CD4-positive, alpha-beta memory T cell (primary cell): Measurements from ENCODE around the gene ACOT4. TPM values are rescaled to one million over a fixed set of nuclear protein-coding genes. Genes with fewer than 3 reads are reported as not detected.
A peak's percentile ranks its signal among the peaks of the same experiment; 100 is the strongest.
"Not testable (repeated sequence)": the region's sequence is repeated elsewhere in the genome, so short reads cannot be mapped to it uniquely, and the experiment has no call there.

ENCODE experiments used
- CTCF ChIA-PET: fragments of 350-600 bp; sonication (Branson Sonifier 250); formaldehyde crosslinking; loops from one replicate; lab custom pipeline; 2021; ENCODE audit warnings: inconsistent platforms; ENCODE audit not compliant: partially characterized antibody; lab: Charles Lee
- POLR2A ChIA-PET: fragments of 350-600 bp; sonication (Branson Sonifier 250); formaldehyde crosslinking; loops from one replicate; lab custom pipeline; 2021; ENCODE audit not compliant: partially characterized antibody; lab: Charles Lee
- DNase-seq, 5 donors: peaks; one replicate each; pipeline versions ENCODE4 v3.0.0 to v3.0.0-alpha.2; 2020 to 2022; ENCODE audit warnings: mixed read lengths in 1 of 5
- H3K27ac ChIP-seq: one replicate; pipeline ENCODE4 v1.7.0; 2013; ENCODE audit warnings: low read depth, low read length
- H3K27me3 ChIP-seq: 2 replicates; pipeline ENCODE4 v1.7.0; 2013; ENCODE audit warnings: mild to moderate bottlenecking, low read length, moderate library complexity; ENCODE audit not compliant: insufficient read depth
- H3K36me3 ChIP-seq: 2 replicates; pipeline ENCODE4 v1.7.0; 2013; ENCODE audit warnings: mild to moderate bottlenecking, low read length, moderate library complexity; ENCODE audit not compliant: insufficient read depth
- H3K4me1 ChIP-seq: 2 replicates; pipeline ENCODE4 v1.7.0; 2013; ENCODE audit warnings: mild to moderate bottlenecking, low read length, moderate library complexity; ENCODE audit not compliant: insufficient read depth
- H3K4me3 ChIP-seq, 2 donors: one replicate each; pipeline ENCODE4 v1.7.0; 2013; ENCODE audit warnings: low read length in 2 of 2, mild to moderate bottlenecking in 1 of 2
- H3K9me3 ChIP-seq, 2 donors: one replicate each; pipeline ENCODE4 v1.7.0; 2013; ENCODE audit warnings: low read length in 2 of 2, control low read depth in 1 of 2; ENCODE audit not compliant: control insufficient read depth in 1 of 2
- H3K27ac Mint-ChIP-seq, 7 donors: one replicate each; pipeline ENCODE4 v1.8.0; 2020 to 2021; ENCODE audit warnings: mixed read lengths in 7 of 7, mild to moderate bottlenecking in 6 of 7, inconsistent platforms in 3 of 7, moderate library complexity in 3 of 7
- H3K27me3 Mint-ChIP-seq, 2 donors: one replicate each; pipeline ENCODE4 v1.8.0; 2020 to 2021; ENCODE audit warnings: mixed read lengths in 2 of 2
- H3K36me3 Mint-ChIP-seq, 2 donors: one replicate each; pipeline ENCODE4 v1.8.0; 2020 to 2021; ENCODE audit warnings: mixed read lengths in 2 of 2, inconsistent platforms in 1 of 2, mild to moderate bottlenecking in 1 of 2
- H3K4me1 Mint-ChIP-seq, 4 donors: one replicate each; pipeline ENCODE4 v1.8.0; 2020 to 2021; ENCODE audit warnings: mixed read lengths in 4 of 4, mild to moderate bottlenecking in 1 of 4
- H3K4me3 Mint-ChIP-seq, 8 donors: one replicate each; pipeline ENCODE4 v1.8.0; 2020 to 2021; ENCODE audit warnings: mixed read lengths in 8 of 8, mild to moderate bottlenecking in 7 of 8, moderate library complexity in 6 of 8, inconsistent platforms in 3 of 8
- H3K9me3 Mint-ChIP-seq, 8 donors: one replicate each; pipeline ENCODE4 v1.8.0; 2020 to 2021; ENCODE audit warnings: mixed read lengths in 8 of 8, mild to moderate bottlenecking in 5 of 8, inconsistent platforms in 3 of 8, moderate library complexity in 1 of 8
- intact Hi-C: fragments of 100-400 bp; cut with micrococcal nuclease; formaldehyde crosslinking; loops from one replicate; pipeline ENCODE4 v1.15.1; 2023
- polyA plus RNA-seq, 2 donors: library from polyadenylated mRNA; unstranded; fragments of 300-500 nt; fragmentation: Illumina TruSeq; gene quantifications; one replicate each; pipeline ENCODE4 v1.2.3, GENCODE V29; 2021
- total RNA-seq, 2 experiments: library from RNA; stranded (reverse); gene quantifications; one replicate each; pipeline ENCODE4 v1.2.3, GENCODE V29; 2021

The ACOT4 gene
- total and polyA plus RNA-seq, 4 experiments from 2014 or later = 1.2 to 8.1 (median 3.3) TPM

DNA sequence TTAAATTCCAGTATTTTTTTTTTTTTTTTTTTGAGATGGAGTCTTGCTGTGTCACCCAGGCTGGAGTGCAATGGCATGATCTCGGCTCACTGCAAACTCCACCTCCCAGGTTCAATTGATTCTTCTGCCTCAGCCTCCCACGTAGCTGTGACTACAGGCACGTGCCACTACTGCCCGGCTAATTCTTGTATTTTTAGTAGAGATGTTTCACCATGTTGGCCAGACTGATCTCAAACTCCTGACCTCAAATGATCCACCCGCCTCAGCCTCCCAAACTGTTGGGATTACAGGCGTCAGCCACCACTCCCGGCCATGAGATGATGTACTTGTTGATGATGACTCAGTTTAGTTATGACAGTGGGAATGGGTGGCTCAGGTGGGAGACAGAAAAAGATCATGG, 17.4 kb upstream of the ACOT4 start:
- CTCF ChIA-PET, DNase-seq, H3K9me3 Mint-ChIP-seq, H3K4me3 ChIP-seq, POLR2A ChIA-PET, H3K27me3 Mint-ChIP-seq, H3K27me3 ChIP-seq, H3K4me3 Mint-ChIP-seq, H3K36me3 ChIP-seq, H3K27ac ChIP-seq, H3K9me3 ChIP-seq, intact Hi-C loops: not testable (repeated sequence)
- Mint-ChIP-seq H3K36me3 (peaks cover 13 to 28% of the 10 kb centered on the region in 2 donors), H3K4me1 (peaks cover 3 to 15% (median 10%) of the 10 kb centered on the region in 4 donors), H3K27ac (peak overlapping the region in 2 of 7 donors; percentile 29 to 55)
- peaks cover 14% of the 10 kb centered on the region for H3K4me1 ChIP-seq

DNA sequence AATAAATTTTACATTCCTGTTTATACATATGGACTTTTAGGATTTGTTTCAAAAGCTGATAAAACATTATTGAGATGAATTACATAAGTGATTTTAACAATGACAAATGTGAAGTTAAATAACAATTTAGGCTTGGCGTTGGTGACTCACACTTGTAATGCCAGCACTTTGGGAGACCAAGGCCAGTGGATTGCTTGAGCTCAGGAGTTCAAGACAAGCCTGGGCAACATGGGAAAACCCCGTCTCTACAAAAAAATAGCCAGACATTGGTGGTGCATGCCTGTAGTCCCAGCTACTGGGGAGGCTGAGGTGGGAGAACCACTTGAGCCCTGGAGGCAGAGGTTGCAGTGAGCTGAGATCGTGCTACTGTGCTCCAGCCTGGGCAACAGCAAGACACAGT, 15.3 kb upstream of the ACOT4 start:
- H3K27ac Mint-ChIP-seq = no peak overlapping the region

DNA sequence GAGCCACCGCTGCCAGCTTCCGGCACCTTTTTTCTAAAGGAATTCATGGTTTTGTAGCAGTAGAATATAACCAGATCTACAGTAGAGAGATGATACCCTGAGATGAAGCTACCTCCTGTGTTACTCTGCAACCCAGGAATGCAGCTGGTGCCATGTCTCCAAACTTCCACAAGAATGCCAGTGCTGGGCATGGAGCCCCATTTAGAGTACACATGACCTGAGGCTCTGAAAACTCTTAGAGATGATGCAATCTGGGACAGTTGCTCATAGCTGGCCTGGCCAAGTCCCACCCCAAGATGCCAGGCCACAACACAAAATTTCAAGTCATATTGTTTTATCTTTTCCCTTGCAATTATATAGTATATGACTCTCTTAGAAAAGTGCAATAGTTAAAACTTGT, 14.5 kb upstream of the ACOT4 start:
- H3K4me3 ChIP-seq, H3K4me1 Mint-ChIP-seq, POLR2A ChIA-PET, H3K4me3 Mint-ChIP-seq, H3K27me3 ChIP-seq, H3K27ac Mint-ChIP-seq, H3K27me3 Mint-ChIP-seq, H3K27ac ChIP-seq, intact Hi-C loops, H3K4me1 ChIP-seq, DNase-seq, H3K9me3 ChIP-seq, H3K9me3 Mint-ChIP-seq, H3K36me3 ChIP-seq: not testable (repeated sequence)
- CTCF ChIA-PET = interaction anchor here (1.2 kb wide), 1 partner anchor 56 kb away, joined by 4 read pairs; no protein-coding TSS in a partner anchor
- H3K36me3 Mint-ChIP-seq = peaks cover 18 to 29% of the 10 kb centered on the region in 2 donors

More for the DNA sequence above, 15.3 kb upstream of the ACOT4 start:
- no peak for DNase-seq
- H3K4me1 ChIP-seq = peaks cover 1% of the 10 kb centered on the region
- H3K4me3 ChIP-seq = no peak overlapping the region
- Mint-ChIP-seq H3K4me1 (no peaks in the 10 kb centered on the region), H3K36me3 (peaks cover 19 to 28% of the 10 kb centered on the region in 2 donors), H3K27me3 (no peaks in the 10 kb centered on the region), H3K9me3 (no peaks in the 10 kb centered on the region), H3K4me3 (no peak overlapping the region)
- POLR2A ChIA-PET = no interaction called here
- intact Hi-C loops = no loop called here
- no peaks in the 10 kb centered on the region for H3K9me3 ChIP-seq
- CTCF ChIA-PET = interaction anchor here (0.7 kb wide), 1 partner anchor 43 kb away, joined by 4 read pairs; no protein-coding TSS in a partner anchor
- H3K27ac ChIP-seq = no peak overlapping the region
- H3K36me3 ChIP-seq = peaks cover 3% of the 10 kb centered on the region
- H3K27me3 ChIP-seq = no peaks in the 10 kb centered on the region

DNA sequence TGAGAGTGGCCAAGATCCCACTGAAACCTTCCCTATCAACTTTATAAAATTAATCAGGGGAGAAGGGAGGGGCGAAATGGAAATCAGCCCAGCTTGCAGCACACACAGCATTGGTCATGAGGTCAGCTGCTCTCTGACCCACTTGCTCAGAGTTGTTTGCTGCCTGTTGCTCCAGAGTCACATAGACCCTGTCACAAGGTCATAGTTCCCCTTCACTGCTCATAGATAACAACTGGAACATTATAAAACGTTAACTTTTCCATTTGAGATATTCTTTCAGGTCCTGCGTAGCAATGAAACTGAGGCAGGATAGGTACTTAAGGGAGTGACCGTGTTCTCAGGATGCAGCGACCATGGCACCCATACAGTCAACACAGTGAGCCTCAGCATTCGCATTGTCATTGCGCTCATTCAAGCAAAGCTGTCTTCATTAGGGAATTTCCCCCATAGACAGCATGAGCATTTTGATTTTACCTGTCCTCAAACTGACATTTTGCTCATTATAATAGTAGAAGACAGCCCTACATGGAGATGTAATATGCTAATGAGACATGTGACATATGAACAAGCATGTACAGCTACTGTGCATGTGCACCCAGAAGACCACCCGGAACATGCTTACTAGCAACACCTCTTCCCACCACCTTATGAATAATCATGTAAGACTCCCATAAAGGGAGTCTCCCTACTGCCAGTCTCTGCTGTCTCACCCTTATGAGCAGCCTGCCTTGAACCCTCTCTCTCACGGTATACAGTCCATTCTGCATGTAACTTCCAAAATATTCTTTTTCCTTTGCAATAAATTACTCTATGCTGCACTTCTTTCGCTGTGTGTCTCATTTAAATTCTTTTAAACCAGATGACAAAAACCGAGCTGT, 9.3 kb upstream of the ACOT4 start:
- H3K4me3 Mint-ChIP-seq, H3K36me3 ChIP-seq, H3K27ac ChIP-seq, H3K9me3 Mint-ChIP-seq, H3K9me3 ChIP-seq, H3K27ac Mint-ChIP-seq, H3K27me3 Mint-ChIP-seq, H3K27me3 ChIP-seq, intact Hi-C loops, POLR2A ChIA-PET, DNase-seq, H3K4me1 Mint-ChIP-seq, H3K4me3 ChIP-seq, H3K4me1 ChIP-seq: not testable (repeated sequence)
- H3K36me3 Mint-ChIP-seq = peaks cover 10 to 14% of the 10 kb centered on the region in 2 donors
- CTCF ChIA-PET = interaction anchor here (1.1 to 1.3 kb wide), 2 partner anchors 12 to 13 kb away, joined by 3 to 4 read pairs; partner anchors contain the start of gene ACOT2

DNA sequence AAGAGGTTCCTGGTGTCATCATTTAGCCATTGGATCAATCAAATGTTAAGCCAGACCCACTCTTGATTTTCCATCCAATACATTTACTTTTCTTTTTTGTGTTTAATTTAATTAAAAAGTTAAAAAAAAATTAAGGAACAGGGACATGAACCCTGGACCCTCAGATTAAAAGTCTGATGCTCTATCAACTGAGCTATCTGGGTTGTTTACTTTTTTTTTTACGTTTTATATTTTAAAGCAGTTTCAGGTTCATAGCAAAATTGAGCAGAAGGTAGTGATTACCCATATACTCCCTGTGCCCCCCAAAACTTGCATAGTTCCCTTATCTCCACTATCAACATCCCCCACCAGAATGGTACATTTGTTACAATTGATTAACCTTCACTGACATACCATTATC, 3.0 kb upstream of the ACOT4 start:
- intact Hi-C loops = loop anchor here (1.0 kb wide), 1 partner anchor 23 kb away; no protein-coding TSS in a partner anchor
- no peak overlapping the region for H3K27ac ChIP-seq
- DNase-seq = no peak
- ChIA-PET CTCF (interaction anchor here (2.1 to 2.5 kb wide), 2 partner anchors 19 to 24 kb away, joined by 9 to 18 read pairs; partner anchors contain the start of genes ACOT2 and ACOT6), POLR2A (no interaction called here)
- no peaks in the 10 kb centered on the region for H3K36me3 Mint-ChIP-seq
- H3K36me3 ChIP-seq = no peaks in the 10 kb centered on the region
- no peaks in the 10 kb centered on the region for H3K9me3 Mint-ChIP-seq
- no peak overlapping the region for H3K4me3 ChIP-seq
- H3K4me1 ChIP-seq = peaks cover 10% of the 10 kb centered on the region
- H3K27me3 ChIP-seq = no peaks in the 10 kb centered on the region
- no peaks in the 10 kb centered on the region for H3K27me3 Mint-ChIP-seq
- H3K4me3 Mint-ChIP-seq = no peak overlapping the region
- no peaks in the 10 kb centered on the region for H3K9me3 ChIP-seq
- peak overlapping the region in 1 of 7 donors; percentile 5 for H3K27ac Mint-ChIP-seq
- peaks cover 5 to 10% (median 6%) of the 10 kb centered on the region in 4 donors for H3K4me1 Mint-ChIP-seq

DNA sequence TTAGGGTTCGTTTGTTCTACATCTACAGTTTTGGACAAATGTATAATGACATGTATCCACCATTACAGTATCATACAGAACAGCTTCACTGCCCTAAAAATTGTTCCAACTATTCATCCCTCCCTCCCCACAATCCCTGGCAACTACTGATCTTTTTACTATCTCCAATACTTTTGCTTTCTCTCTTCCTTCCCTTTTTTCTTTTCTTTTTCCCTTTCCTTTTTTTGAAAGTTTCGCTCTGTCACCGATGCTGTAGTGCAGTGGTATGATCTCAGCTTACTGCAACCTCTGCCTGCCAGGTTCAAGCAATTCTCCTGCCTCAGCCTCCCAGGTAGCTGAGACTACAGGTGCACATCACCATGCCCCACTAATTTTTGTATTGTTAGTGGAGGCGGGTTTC, 2.6 kb upstream of the ACOT4 start:
- no peaks in the 10 kb centered on the region for H3K9me3 ChIP-seq
- H3K36me3 ChIP-seq = no peaks in the 10 kb centered on the region
- H3K27me3 Mint-ChIP-seq = no peaks in the 10 kb centered on the region
- peak overlapping the region in 1 of 8 donors; percentile 12 for H3K4me3 Mint-ChIP-seq
- intact Hi-C loops = loop anchor here (1.0 kb wide), 1 partner anchor 24 kb away; no protein-coding TSS in a partner anchor
- POLR2A ChIA-PET = interaction anchor here (1.8 to 4.4 kb wide), 2 partner anchors 20 to 23 kb away, joined by 8 to 93 read pairs; partner anchors contain the start of genes ACOT2 and ACOT6
- peak overlapping the region in 2 of 7 donors; percentile 5 to 43 for H3K27ac Mint-ChIP-seq
- H3K27ac ChIP-seq = no peak overlapping the region
- CTCF ChIA-PET = interaction anchor here (0.7 to 2.5 kb wide), 3 partner anchors 19 to 24 kb away, joined by 3 to 18 read pairs (median 9); partner anchors contain the start of genes ACOT2 and ACOT6
- DNase-seq = no peak
- H3K36me3 Mint-ChIP-seq = no peaks in the 10 kb centered on the region
- H3K9me3 Mint-ChIP-seq = no peaks in the 10 kb centered on the region
- H3K4me1 Mint-ChIP-seq = peaks cover 5 to 10% (median 7%) of the 10 kb centered on the region in 4 donors
- peaks cover 10% of the 10 kb centered on the region for H3K4me1 ChIP-seq
- no peaks in the 10 kb centered on the region for H3K27me3 ChIP-seq
- no peak overlapping the region for H3K4me3 ChIP-seq

DNA sequence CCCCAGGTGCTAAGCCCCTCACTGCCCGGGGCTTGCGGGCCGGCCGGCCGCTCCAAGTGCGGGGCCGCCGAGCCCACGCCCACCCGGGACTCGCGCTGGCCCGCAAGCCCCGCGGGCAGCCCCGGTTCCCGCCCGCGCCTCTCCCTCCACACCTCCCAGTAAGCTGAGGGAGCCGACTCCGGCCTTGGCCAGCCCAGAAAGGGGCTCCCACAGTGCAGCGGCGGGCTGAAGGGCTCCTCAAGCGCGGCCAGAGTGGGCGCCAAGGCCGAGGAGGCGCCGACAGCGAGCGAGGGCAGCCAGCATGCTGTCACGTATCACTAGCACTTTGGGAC, 1.0 kb upstream of the ACOT4 start:
- H3K36me3 ChIP-seq, H3K27ac ChIP-seq, H3K27me3 ChIP-seq, H3K9me3 Mint-ChIP-seq, H3K4me3 ChIP-seq, H3K9me3 ChIP-seq, H3K36me3 Mint-ChIP-seq, H3K27ac Mint-ChIP-seq, H3K4me1 ChIP-seq, H3K27me3 Mint-ChIP-seq, DNase-seq: not testable (repeated sequence)
- Mint-ChIP-seq H3K4me3 (peak overlapping the region in 2 of 8 donors; percentile 83 to 84), H3K4me1 (peaks cover 5 to 10% (median 7%) of the 10 kb centered on the region in 4 donors)
- CTCF ChIA-PET = interaction anchor here (1.4 to 2.5 kb wide), 2 partner anchors 21 to 83 kb away, joined by 9 to 18 read pairs; partner anchors contain the start of gene ACOT2
- POLR2A ChIA-PET = interaction anchor here (1.8 to 4.4 kb wide), 3 partner anchors 21 to 261 kb away, joined by 8 to 93 read pairs (median 9); partner anchors contain the start of genes ACOT2, ACOT6 and PTGR2
- intact Hi-C loops = loop anchor here (5.0 kb wide), 1 partner anchor 42 kb away; no protein-coding TSS in a partner anchor
